Heart right ventricle (tissue), 16 donors: Measurements from ENCODE around the gene COPS7A. TPM values are rescaled to one million over a fixed set of nuclear protein-coding genes. Genes with fewer than 3 reads are reported as not detected.

Experiments used
- ATAC-seq, 8 donors: fragments of 200-7000 bp; cut with Tn5 transposase; one replicate each; pipeline ENCODE4 v1.9.1; 2020; ENCODE audit warnings: mild to moderate bottlenecking in 8 of 8, moderate library complexity in 8 of 8, moderate number of reproducible peaks in 1 of 8
- DNase-seq, 2 donors: peaks; one replicate each; pipeline ENCODE4 v3.0.0-alpha.2; 2020
- H3K27ac ChIP-seq, 10 donors: fragments of 200-600 bp; sonication (generic) in 2 of 10; one replicate each; pipeline versions ENCODE4 v1.5.0 to v1.8.0; 2020 to 2022; ENCODE audit warnings: mild to moderate bottlenecking in 3 of 10
- H3K27me3 ChIP-seq, 7 donors: fragments of 200-600 bp; one replicate each; pipeline ENCODE4 v1.8.0; 2021 to 2022; ENCODE audit warnings: mild to moderate bottlenecking in 2 of 7
- H3K36me3 ChIP-seq, 9 donors: fragments of 200-600 bp; sonication (generic) in 1 of 9; one replicate each; pipeline versions ENCODE4 v1.5.0 to v1.8.0; 2020 to 2022; ENCODE audit warnings: mild to moderate bottlenecking in 2 of 9
- H3K4me1 ChIP-seq, 9 donors: fragments of 200-600 bp; sonication (generic) in 1 of 9; one replicate each; pipeline versions ENCODE4 v1.5.0 to v1.8.0; 2020 to 2022; ENCODE audit warnings: mild to moderate bottlenecking in 4 of 9
- H3K4me3 ChIP-seq, 10 donors: fragments of 200-600 bp; sonication (generic) in 2 of 10; one replicate each; pipeline versions ENCODE4 v1.5.0 to v1.8.0; 2020 to 2022; ENCODE audit warnings: mild to moderate bottlenecking in 7 of 10, moderate library complexity in 2 of 10
- H3K9me3 ChIP-seq, 11 donors: fragments of 200-600 bp in 10 of 11; sonication (generic) in 2 of 11; one replicate each; pipeline versions ENCODE4 v1.5.0 to v1.8.0; 2013 to 2022; ENCODE audit warnings: mild to moderate bottlenecking in 2 of 11, control low read depth in 1 of 11, moderate library complexity in 1 of 11
- WGBS, 2 donors: extraction: QIAGEN DNeasy Blood & Tissue Kit; methylation state at CpG; one replicate each; pipeline ENCODE4 v1.1.7; 2013; ENCODE audit warnings: inconsistent platforms in 1 of 2; 5-methylcytosine and 5-hydroxymethylcytosine counted together
- intact Hi-C, 10 donors: fragments of 100-400 bp; cut with DNase I; formaldehyde crosslinking; loops; one replicate each; pipeline versions ENCODE4 v1.11.1 to v1.14.2; 2022
- polyA plus RNA-seq, 2 donors: library from polyadenylated mRNA; stranded (reverse); fragments of 200-250 nt; gene quantifications; one replicate each; pipeline ENCODE4 v1.2.3, GENCODE V29; 2013
- total RNA-seq, 10 donors: library from RNA; stranded (reverse); fragmentation: NEBNext Ultra II Directional in 3 of 10; extraction: Animal tissue kit (Norgen Biotek cat#: 25700) in 3 of 10; gene quantifications; one replicate each; pipeline versions ENCODE4 v1.2.1 to v1.2.4, GENCODE V29; 2021 to 2023
- TF ChIP-seq, protein P1 (sequence below), 9 donors: fragments of 200-600 bp; sonication (generic) in 2 of 9; IDR thresholded peaks; one replicate each; pipeline versions ENCODE4 v1.5.0 to v1.8.0; 2021 to 2022; ENCODE audit warnings: antibody characterized with exemption in 9 of 9, mild to moderate bottlenecking in 5 of 9, moderate library complexity in 1 of 9
- donor health status: Arrhythmogenic right ventricular cardiomyopathy.
- donor health status: ischemic (EF 13 %, LVEDD 7.1; RV severe dilation, severe dysfunction).
- donor health status: healthy with polysubstance abuse.
- donor health status: DM: no; HTN: yes; CAD: no.
- donor health status: DM: no; HTN: no; CAD: no.
- donor health status: ischemic (EF 25% LVEDD 6.9; RV normal size, moderate dysfunction).
- donor health status: ischemic (EF 25% LVEDD 5.7; RV mildly dilated, moderate dysfunction).
- donor health status: healthy.
- donor health status: DM: yes; HTN: yes; CAD: no.
- donor health status: Ischemic cardiomyopathy.
- donor health status: ischemic (EF 35%, LVEDD 5.7; RV mildly dilated, moderate dysfunction).
- donor health status: nonischemic (EF 11% LVEDD 7.7; RV severe dilation, severe dysfunction).
- donor health status: DM: yes; HTN: yes; CAD: no.
- donor health status: PGD.
- donor health status: ischemic (EF 29% LVEDD 5.4; RV normal size, mild dysfunction).
- donor health status: nonischemic (EF 23%, LVEDD 6.1; RV moderate dilation, normal function).

The COPS7A gene
- total and polyA plus RNA-seq, 12 donors = 31.1 to 91.5 (median 77.9) TPM

- intact Hi-C loops = no loop called here
- DNase-seq = no peak
- H3K4me3 ChIP-seq = peak overlapping the region in 6 of 10 donors; percentile 13 to 45 (median 26)
- WGBS, 2 donors = 30 to 39% methylated on average over 56 to 60 of the region's 60 CpGs
- peaks cover 0 to 53% (median 8%) of the 10 kb centered on the region in 7 donors for H3K27me3 ChIP-seq
- peaks cover 0 to 28% (median 0%) of the 10 kb centered on the region in 9 donors for H3K36me3 ChIP-seq
- H3K4me1 ChIP-seq = peaks cover under 1 to 56% (median 25%) of the 10 kb centered on the region in 9 donors
- TF ChIP-seq, protein P1, sequence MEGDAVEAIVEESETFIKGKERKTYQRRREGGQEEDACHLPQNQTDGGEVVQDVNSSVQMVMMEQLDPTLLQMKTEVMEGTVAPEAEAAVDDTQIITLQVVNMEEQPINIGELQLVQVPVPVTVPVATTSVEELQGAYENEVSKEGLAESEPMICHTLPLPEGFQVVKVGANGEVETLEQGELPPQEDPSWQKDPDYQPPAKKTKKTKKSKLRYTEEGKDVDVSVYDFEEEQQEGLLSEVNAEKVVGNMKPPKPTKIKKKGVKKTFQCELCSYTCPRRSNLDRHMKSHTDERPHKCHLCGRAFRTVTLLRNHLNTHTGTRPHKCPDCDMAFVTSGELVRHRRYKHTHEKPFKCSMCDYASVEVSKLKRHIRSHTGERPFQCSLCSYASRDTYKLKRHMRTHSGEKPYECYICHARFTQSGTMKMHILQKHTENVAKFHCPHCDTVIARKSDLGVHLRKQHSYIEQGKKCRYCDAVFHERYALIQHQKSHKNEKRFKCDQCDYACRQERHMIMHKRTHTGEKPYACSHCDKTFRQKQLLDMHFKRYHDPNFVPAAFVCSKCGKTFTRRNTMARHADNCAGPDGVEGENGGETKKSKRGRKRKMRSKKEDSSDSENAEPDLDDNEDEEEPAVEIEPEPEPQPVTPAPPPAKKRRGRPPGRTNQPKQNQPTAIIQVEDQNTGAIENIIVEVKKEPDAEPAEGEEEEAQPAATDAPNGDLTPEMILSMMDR (IDR thresholded peaks at IDR 0.05) = no peak
- H3K27ac ChIP-seq = peak overlapping the region in 1 of 10 donors; percentile 69
- ATAC-seq = peak in 1 of 8 donors; percentile 4
- H3K9me3 ChIP-seq = no peaks in the 10 kb centered on the region
These were observed 49.9 kb downstream of the COPS7A start for GRCh38 chr12:6773590-6774351.

GRCh38 chr12:6774499-6775062 lies 50.7 kb downstream of the COPS7A start:
- TF ChIP-seq, protein P1 (IDR thresholded peaks at IDR 0.05) = no peak
- 85 to 87% methylated on average over 15 of the region's 15 CpGs for WGBS, 2 donors
- peaks cover 0 to 53% (median 8%) of the 10 kb centered on the region in 7 donors for H3K27me3 ChIP-seq
- H3K4me1 ChIP-seq = peaks cover 0 to 52% (median 25%) of the 10 kb centered on the region in 9 donors
- intact Hi-C loops = loop anchor here in 8 of 10 donors (5.0 kb wide), 5 partner anchors 37 to 157 kb away; partner anchors contain the start of genes GPR162 (in 1 of the 8) and P3H3 (in 1 of the 8)
- DNase-seq (no peak), ATAC-seq (no peak)
- peak overlapping the region in 1 of 10 donors; percentile 69 for H3K27ac ChIP-seq
- peak overlapping the region in 1 of 10 donors; percentile 45 for H3K4me3 ChIP-seq
- H3K36me3 ChIP-seq = peaks cover 0 to 28% (median 0%) of the 10 kb centered on the region in 9 donors
- H3K9me3 ChIP-seq = no peaks in the 10 kb centered on the region

- intact Hi-C loops = loop anchor here in 8 of 10 donors (5.0 kb wide), 5 partner anchors 38 to 158 kb away; partner anchors contain the start of genes GPR162 (in 1 of the 8) and P3H3 (in 1 of the 8)
These were observed 51.6 kb downstream of the COPS7A start for GRCh38 chr12:6775185-6776174.

More at GRCh38 chr12:6775185-6776174, 51.6 kb downstream of the COPS7A start:
- DNase-seq (no peak), ATAC-seq (no peak)
- H3K36me3 ChIP-seq = peaks cover 0 to 22% (median 0%) of the 10 kb centered on the region in 9 donors
- TF ChIP-seq, protein P1 (IDR thresholded peaks at IDR 0.05) = no peak
- 85 to 95% methylated on average over 16 of the region's 16 CpGs for WGBS, 2 donors
- H3K9me3 ChIP-seq = no peaks in the 10 kb centered on the region
- peak overlapping the region in 1 of 10 donors; percentile 69 for H3K27ac ChIP-seq
- H3K27me3 ChIP-seq = peaks cover 0 to 53% (median 8%) of the 10 kb centered on the region in 7 donors
- H3K4me3 ChIP-seq = peak overlapping the region in 1 of 10 donors; percentile 45
- peaks cover 0 to 49% (median 25%) of the 10 kb centered on the region in 9 donors for H3K4me1 ChIP-seq
